ENCODE measurements around the gene LRRC74B.
"Not testable (repeated sequence)": the region's sequence is repeated elsewhere in the genome, so short reads cannot be mapped to it uniquely, and the experiment has no call there.

LRRC74B gene

DNA sequence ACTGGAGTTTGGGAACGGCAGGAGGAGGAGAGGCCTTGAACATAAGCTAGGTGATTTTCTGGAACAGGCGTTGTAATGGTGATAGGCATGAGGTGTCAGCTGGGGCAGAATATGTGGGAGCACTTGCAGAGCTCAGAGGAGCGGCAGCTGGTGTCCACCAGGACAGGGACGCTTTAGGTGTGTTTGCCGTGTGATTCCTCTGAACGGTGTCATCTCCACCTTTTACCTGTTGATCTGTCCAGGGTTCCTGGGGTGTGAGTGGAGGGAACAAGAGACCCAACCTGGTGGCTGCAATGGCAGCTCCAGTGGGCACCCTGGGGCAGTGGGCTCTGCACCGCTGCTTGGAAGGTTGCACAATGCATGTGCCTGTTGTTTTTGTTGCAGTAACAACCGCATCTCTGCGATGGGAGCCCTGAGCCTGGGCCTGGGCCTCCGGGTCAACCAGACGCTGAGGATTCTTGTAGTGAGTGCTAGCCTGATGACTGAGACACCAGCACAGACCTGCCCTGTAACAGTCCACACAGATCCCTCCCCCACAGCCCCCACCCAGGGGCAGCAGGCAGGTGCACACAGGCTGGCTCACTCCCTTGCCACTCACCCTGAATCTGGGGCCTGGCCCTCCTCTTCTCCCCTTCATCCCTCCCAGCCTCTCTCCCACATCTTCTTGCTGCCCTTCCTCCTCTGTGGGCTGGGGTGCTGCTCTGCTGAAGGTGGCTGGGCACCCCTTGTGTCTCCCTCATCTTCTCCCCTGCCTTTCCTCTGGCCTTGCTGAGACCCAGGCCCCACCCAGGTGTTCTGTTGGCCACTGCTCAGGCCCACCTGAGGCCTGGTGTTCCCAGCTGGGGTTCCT, 9.2 kb downstream of the LRRC74B start:
- DNase-seq (ENCODE audit: low spot score) = no peak

DNA sequence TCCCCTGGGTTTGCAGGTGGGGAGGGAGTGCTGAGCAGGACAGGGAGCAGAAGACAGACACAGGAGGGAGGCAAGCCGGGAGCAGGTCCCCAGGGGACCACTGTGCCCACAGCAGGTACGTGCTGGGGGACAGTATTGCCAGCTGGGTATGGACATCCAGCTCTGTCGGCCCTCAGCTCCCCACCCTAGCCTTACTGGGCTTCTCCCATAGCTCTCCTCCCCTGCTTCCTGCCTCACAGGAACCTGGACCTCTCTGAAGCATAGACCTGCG, 9.8 kb downstream of the LRRC74B start:
- DNase-seq (ENCODE audit: low spot score) = no peak

DNA sequence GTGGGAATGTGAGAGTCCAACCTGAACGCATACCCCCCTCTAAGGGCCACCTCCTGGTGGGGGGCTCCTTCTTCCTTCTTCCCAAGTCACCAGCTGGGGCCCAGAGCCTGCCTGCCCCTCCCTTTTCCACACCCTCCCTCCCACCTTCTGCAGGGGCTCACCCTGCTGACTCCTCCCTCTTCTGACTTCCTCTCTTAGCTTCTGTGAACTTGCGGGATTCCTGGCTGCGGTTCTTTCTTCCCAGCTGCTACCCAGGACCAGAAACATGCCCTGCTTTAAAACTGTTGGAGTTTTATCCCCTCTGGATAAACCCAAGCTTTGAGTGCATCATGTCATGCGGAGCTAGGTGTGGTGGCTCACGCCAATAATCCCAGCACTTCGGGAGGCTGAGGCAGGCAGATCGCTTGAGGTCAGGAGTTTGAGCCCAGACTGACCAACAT, 10.2 kb downstream of the LRRC74B start:
- no peak for DNase-seq (ENCODE audit: low spot score)

GRCh38 chr22:21060363-21060762, 14.6 kb downstream of the LRRC74B start:
- not testable (repeated sequence) for DNase-seq (ENCODE audit: low spot score)

- not testable (repeated sequence) for DNase-seq (ENCODE audit: low spot score)
Measured at GRCh38 chr22:21061660-21062321, 16.0 kb downstream of the LRRC74B start.

- DNase-seq (ENCODE audit: low spot score) = not testable (repeated sequence)
Measured at GRCh38 chr22:21064425-21064824, 18.7 kb downstream of the LRRC74B start.

- no peak for DNase-seq (ENCODE audit: low spot score)
Measured at GRCh38 chr22:21064917-21065864, 19.4 kb downstream of the LRRC74B start.

DNA sequence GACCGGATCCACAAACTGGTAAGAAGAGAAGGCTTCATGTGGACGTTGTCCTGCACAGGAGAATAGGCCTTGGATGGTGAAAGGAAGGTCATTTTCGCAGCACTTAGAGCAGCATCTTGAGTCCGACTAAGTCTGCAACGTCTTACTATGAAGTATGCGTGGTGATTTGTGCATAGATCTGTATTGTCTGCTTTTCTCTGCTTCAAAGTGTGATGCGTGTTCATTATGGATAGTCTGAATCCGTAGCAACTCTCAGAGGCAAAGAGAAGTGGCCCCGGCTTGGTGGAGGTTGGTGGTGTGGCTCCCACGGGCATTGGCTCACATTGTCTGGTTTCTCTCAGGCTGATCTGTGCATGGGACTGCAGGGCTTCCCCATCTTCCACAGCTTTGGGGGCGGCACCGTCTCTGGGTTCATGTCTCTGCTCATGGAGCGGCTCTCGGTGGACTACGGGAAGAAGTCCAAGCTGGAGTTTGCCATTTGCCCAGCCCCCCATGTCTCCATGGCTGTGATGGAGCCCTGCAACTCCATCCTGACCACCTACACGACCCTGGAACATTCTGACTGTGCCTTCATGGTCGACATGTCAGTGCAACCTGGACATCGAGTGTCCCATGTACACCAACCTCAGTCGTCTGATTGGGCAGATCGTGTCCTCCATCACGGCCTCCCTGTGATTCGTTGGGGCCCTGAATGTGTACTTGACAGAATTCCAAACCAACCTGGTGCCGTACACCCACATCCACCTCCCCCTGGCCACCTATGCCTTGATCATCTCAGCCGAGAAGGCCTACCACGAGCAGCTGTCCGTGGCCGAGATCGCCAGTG, 21.5 kb downstream of the LRRC74B start:
- DNase-seq (ENCODE audit: low spot score) = no peak

DNA sequence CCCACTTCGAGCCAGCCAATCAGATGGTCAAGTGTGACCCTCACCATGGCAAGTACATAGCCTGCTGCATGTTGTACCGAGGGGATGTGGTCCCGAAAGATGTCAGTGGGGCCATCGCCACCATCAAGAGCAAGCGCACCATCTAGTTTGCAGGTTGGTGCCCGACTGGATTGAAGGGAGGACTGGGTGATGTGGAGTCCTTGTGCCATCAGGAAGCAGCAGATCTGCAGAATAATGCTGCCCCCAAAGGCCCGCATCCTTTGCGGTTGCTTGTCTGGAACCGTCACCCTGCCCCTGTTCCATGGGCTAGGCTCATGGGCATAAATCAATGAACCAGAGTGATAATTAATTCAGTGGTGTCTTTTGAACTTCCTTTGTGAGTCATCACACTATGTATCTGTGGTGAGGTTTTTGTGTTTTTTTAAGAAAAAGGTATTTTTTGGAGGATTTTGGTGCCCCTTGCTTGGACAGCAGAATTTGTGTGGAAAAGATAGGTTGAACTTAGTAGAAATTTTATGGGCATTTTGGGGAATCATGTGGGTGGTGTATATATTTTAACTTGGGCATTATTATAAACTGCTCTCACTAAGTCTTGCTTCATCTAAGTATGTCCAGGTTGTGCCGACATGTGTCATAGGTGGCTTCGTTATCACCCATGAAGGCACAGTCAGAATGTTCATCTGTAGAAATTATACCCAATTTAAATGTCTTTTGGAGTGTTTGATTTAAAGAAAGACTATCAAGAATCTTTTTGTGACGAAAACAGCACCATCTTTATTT, 22.3 kb downstream of the LRRC74B start:
- DNase-seq (ENCODE audit: low spot score) = no peak

DNA sequence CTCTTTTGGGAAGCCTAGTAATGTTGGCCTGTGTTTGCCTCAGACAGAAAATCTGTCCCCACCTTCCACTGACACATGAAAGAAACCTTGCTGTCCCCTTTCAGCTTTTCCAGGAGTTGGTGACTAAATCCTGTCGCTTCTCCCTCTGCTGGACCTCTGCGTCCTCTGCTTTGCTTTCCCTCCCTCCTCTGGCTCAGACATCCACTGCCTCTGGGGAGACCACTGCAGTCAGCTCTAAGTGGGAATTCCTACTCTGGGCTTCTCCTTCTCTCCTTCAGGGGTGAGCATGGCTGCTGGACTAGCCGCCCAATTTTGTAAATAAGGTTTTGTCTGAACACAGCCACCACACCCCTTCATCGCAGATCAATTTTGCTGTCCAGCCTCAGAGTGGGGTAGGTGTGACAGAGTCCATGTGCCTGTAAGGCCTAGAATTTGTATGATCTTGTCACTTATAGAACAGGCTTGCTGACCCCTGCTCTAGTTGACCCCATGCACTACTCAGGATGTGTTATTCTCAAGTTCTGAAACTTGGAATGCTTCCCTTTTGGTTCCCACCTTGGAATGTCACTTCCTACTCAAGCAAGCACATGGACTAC, 23.0 kb downstream of the LRRC74B start:
- no peak for DNase-seq (ENCODE audit: low spot score)

GRCh38 chr22:21069375-21069774, 23.6 kb downstream of the LRRC74B start:
- DNase-seq (ENCODE audit: low spot score) = no peak

GRCh38 chr22:21070690-21071615, 25.2 kb downstream of the LRRC74B start:
- DNase-seq (ENCODE audit: low spot score) = no peak

GRCh38 chr22:21071796-21072195, 26.1 kb downstream of the LRRC74B start:
- not testable (repeated sequence) for DNase-seq (ENCODE audit: low spot score)

GRCh38 chr22:21073023-21073422, 27.3 kb downstream of the LRRC74B start:
- DNase-seq (ENCODE audit: low spot score) = no peak

GRCh38 chr22:21073482-21073881, 27.7 kb downstream of the LRRC74B start:
- DNase-seq (ENCODE audit: low spot score) = no peak

GRCh38 chr22:21074102-21074715, 28.5 kb downstream of the LRRC74B start:
- no peak for DNase-seq (ENCODE audit: low spot score)

- no peak for DNase-seq (ENCODE audit: low spot score)
Measured at GRCh38 chr22:21075516-21076138, 29.9 kb downstream of the LRRC74B start.

DNA sequence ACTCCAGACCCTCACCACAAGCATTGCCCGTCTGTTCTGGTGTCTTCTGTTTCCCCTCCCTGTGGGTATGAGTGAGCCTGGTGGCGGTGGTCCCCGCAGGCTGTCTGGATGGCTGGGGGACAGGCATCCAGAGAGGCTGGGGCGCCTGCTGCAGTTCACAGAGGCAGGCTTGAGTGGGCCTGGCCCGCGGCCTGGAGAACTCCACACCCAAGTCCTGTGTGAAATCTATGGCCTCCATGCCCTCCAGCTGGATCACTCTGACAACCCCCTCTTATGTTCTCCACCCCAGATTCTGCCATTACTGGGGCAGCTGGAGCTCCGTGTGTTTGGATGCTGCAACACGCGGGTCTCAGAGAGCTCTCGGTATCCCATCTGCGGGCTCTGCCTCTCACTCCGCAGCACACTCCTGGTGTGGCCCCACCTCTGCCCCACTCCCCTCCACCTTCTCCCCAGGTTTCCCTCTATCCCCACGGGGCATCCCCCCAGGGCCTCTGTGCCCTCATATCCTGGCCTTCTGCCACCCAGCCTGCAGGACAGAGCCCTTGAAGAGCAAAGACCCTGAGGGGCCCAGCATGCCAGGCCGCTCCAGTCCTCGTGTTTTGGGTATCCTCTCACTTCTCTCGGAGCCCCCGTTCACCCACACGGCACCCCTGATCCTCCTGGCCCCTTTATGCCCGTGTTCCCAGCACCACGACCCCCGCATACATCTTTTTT, 31.3 kb downstream of the LRRC74B start:
- DNase-seq (ENCODE audit: low spot score) = no peak
